Esophagus squamous epithelium (tissue), 5 donors: ENCODE results near the gene SPSB3. TPM values are rescaled to one million over a fixed set of nuclear protein-coding genes. Genes with fewer than 3 reads are reported as not detected.

Experiments used
- DNase-seq: peaks from one replicate; lab custom pipeline; 2025; lab: John Stamatoyannopoulos, UW
- H3K27ac ChIP-seq, 4 donors: fragments of 200-600 bp; sonication (generic); one replicate each; pipeline ENCODE4 v1.5.1; 2016 to 2019; ENCODE audit warnings: mild to moderate bottlenecking in 1 of 4
- H3K27me3 ChIP-seq, 4 donors: fragments of 200-600 bp; sonication (generic); 1 replicate in 3 of 4; 2 replicates in 1 of 4; pipeline versions ENCODE4 v1.5.1 to v1.6.0; 2017 to 2021; ENCODE audit warnings: antibody characterized with exemption in 1 of 4
- H3K36me3 ChIP-seq, 3 donors: fragments of 200-600 bp; sonication (generic); one replicate each; pipeline ENCODE4 v1.5.1; 2016 to 2019
- H3K4me1 ChIP-seq, 3 donors: fragments of 200-600 bp; sonication (generic); one replicate each; pipeline ENCODE4 v1.5.1; 2017 to 2019
- H3K4me3 ChIP-seq, 4 donors: fragments of 200-600 bp; sonication (generic); 1 replicate in 3 of 4; 2 replicates in 1 of 4; pipeline ENCODE4 v1.5.1; 2016 to 2019; ENCODE audit warnings: mild to moderate bottlenecking in 2 of 4, moderate library complexity in 1 of 4
- H3K9me3 ChIP-seq, 3 donors: fragments of 200-600 bp; sonication (generic); one replicate each; pipeline ENCODE4 v1.5.1; 2016 to 2019
- CTCF ChIP-seq, 6 experiments: fragments of 450-650 bp in 4 of 6; fragments of 200-600 bp in 2 of 6; sonication (generic) in 2 of 6; IDR thresholded peaks; one replicate each; pipeline ENCODE4 v1.5.1; 2016 to 2019; ENCODE audit warnings: antibody characterized with exemption in 6 of 6, mild to moderate bottlenecking in 4 of 6, moderate library complexity in 4 of 6
- POLR2A ChIP-seq, 4 donors: fragments of 450-650 bp; IDR thresholded peaks; one replicate each; pipeline ENCODE4 v1.6.1; 2017; ENCODE audit warnings: antibody characterized with exemption in 4 of 4, mild to moderate bottlenecking in 4 of 4, moderate library complexity in 3 of 4
- WGBS, 2 donors: methylation state at CpG; one replicate each; pipeline ENCODE4 v1.1.5; 2018; 5-methylcytosine and 5-hydroxymethylcytosine counted together
- intact Hi-C: fragments of 100-400 bp; cut with DNase I; formaldehyde crosslinking; loops from one replicate; pipeline ENCODE4 v1.15.0; 2022
- total RNA-seq, 4 donors: library from RNA; depleted of rRNA; stranded (reverse); fragments of >200 nt; gene quantifications; one replicate each; pipeline ENCODE4 v1.1.0, GENCODE V29; 2016
- donor health status: DM: yes; HTN: yes; CAD: no.

The SPSB3 gene
- total RNA-seq, 4 donors from 2014 or later, result 27.8 to 84.5 (median 45.1) TPM

DNA sequence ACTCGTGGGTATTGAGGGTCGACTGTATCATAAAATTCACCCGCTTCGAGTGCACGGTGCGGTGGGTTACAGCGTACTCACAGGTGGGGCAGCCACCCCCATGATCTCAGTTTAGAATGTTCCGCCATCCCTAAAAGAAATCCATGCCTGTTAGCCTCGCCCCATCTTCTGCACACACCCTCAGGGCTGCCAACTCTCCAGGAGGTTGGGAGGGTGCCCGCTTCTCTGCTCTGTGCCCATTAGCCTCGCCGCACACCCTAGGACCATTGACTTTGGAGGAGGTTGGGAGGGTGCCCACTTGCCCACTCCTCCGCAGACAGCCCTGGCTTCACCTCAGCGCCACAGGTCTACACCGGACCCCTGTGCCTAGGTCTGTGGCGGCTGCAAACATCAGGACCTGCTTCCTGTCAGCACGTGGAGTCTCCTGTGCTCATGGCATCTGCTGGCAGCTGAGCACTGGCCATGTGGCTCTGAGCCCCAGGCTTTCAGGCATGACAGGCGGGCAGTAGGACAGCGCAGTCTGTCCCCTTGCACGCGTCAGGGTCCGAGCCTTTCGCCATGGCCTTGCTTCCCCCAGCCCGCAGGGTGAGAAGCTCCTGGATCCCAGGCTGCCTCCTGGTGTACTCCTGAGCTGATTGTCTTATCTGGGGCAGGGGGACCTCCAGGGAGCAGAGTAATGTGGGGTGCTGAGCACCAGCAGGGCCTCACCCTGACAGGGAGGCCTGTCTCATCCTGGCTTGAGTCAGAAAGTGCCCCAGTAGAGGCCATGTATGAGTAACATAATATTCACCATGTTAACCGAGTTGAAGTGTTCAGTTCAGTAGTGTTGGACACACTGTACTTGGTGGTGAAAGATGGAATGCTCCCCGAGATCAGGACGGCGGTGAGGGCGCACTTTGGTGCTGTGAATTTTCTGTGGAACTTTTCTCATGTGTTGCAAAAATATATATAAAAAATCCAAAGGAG is 32.9 kb downstream of the SPSB3 start:
- Histone ChIP-seq H3K27me3 (no peaks in the 10 kb centered on the region), H3K9me3 (no peaks in the 10 kb centered on the region), H3K4me1 (peaks cover 0 to 5% (median 0%) of the 10 kb centered on the region in 3 donors), H3K4me3 (no peak overlapping the region), H3K36me3 (peaks cover 17 to 98% (median 28%) of the 10 kb centered on the region in 3 donors), H3K27ac (no peak overlapping the region)
- intact Hi-C loops, result no loop called here
- no peak for DNase-seq
- no peak for TF ChIP-seq CTCF (IDR thresholded peaks at IDR 0.05)
- no peak for TF ChIP-seq POLR2A (IDR thresholded peaks at IDR 0.05)
- 93 to 95% methylated on average over 15 to 22 of the region's 29 CpGs for WGBS, 2 donors

- intact Hi-C loops, result no loop called here
- H3K4me1 ChIP-seq, result peaks cover 0 to 6% (median 0%) of the 10 kb centered on the region in 3 donors
- WGBS, 2 donors, result 60% methylated on average over 1 of the region's 11 CpGs; no CpG with 5 or more reads in 1 of the 2 donors
- H3K9me3 ChIP-seq, result no peaks in the 10 kb centered on the region
- no peaks in the 10 kb centered on the region for H3K27me3 ChIP-seq
- no peak for DNase-seq
- peaks cover 31 to 99% (median 41%) of the 10 kb centered on the region in 3 donors for H3K36me3 ChIP-seq
- H3K4me3 ChIP-seq, result no peak overlapping the region
- no peak overlapping the region for H3K27ac ChIP-seq
- no peak for TF ChIP-seq CTCF (IDR thresholded peaks at IDR 0.05)
- TF ChIP-seq POLR2A (IDR thresholded peaks at IDR 0.05), result no peak
These were observed 34.4 kb downstream of the SPSB3 start for GRCh38 chr16:1747934-1748333.

- Histone ChIP-seq H3K4me1 (peaks cover 0 to 6% (median 0%) of the 10 kb centered on the region in 3 donors), H3K27me3 (no peaks in the 10 kb centered on the region), H3K27ac (no peak overlapping the region), H3K4me3 (no peak overlapping the region), H3K36me3 (peaks cover 31 to 97% (median 41%) of the 10 kb centered on the region in 3 donors), H3K9me3 (no peaks in the 10 kb centered on the region)
- TF ChIP-seq POLR2A (IDR thresholded peaks at IDR 0.05) (no peak), CTCF (IDR thresholded peaks at IDR 0.05) (no peak)
- intact Hi-C loops, result no loop called here
- no peak for DNase-seq
- 90 to 100% methylated on average over 1 to 13 of the region's 31 CpGs for WGBS, 2 donors
These were observed 35.6 kb downstream of the SPSB3 start for GRCh38 chr16:1746693-1747195.

- intact Hi-C loops, result no loop called here
- DNase-seq, result no peak
- Histone ChIP-seq H3K27me3 (no peaks in the 10 kb centered on the region), H3K36me3 (peaks cover 31 to 97% (median 37%) of the 10 kb centered on the region in 3 donors), H3K4me3 (no peak overlapping the region), H3K4me1 (peaks cover 0 to 6% (median 0%) of the 10 kb centered on the region in 3 donors), H3K9me3 (no peaks in the 10 kb centered on the region), H3K27ac (no peak overlapping the region)
- WGBS, 2 donors, result 89 to 97% methylated on average over 14 to 15 of the region's 29 CpGs
- TF ChIP-seq POLR2A (IDR thresholded peaks at IDR 0.05) (no peak), CTCF (IDR thresholded peaks at IDR 0.05) (no peak)
These were observed 36.3 kb downstream of the SPSB3 start for GRCh38 chr16:1745900-1746692.
